OCI-LY7 (cell line): ENCODE data around the gene CHST11. TPM values are rescaled to one million over a fixed set of nuclear protein-coding genes. Genes with fewer than 3 reads are reported as not detected.

ENCODE experiments used
- BruUV-seq: library from RNA; stranded (reverse); fragments of 400-500 nt; replicated peaks from 2 replicates; lab custom pipeline; 2021; lab: Mats Ljungman, UMichigan
- CTCF ChIA-PET: fragments of 300-600 bp; sonication (Branson Sonifier 250); formaldehyde crosslinking; loops from one replicate; lab custom pipeline; 2022; ENCODE audit warnings: antibody characterized with exemption; ENCODE audit not compliant: unreplicated experiment; lab: Charles Lee
- POLR2A ChIA-PET: fragments of 300-600 bp; sonication (Branson Sonifier 250); formaldehyde crosslinking; loops from one replicate; lab custom pipeline; 2022; ENCODE audit warnings: antibody characterized with exemption; lab: Charles Lee
- DNase-seq: peaks from one replicate; pipeline ENCODE4 v3.0.0-alpha.2; 2015; ENCODE audit warnings: low spot score
- H2AFZ ChIP-seq: fragments of 200-600 bp; sonication (generic), shearing (Covaris generic); 2 replicates; pipeline ENCODE4 v1.6.1; 2014; ENCODE audit warnings: mild to moderate bottlenecking, antibody characterized with exemption, low read length, moderate library complexity
- H3K27ac ChIP-seq: fragments of 200-600 bp; sonication (generic); 2 replicates; pipeline ENCODE4 v1.5.1; 2014; ENCODE audit warnings: mixed run types, low read depth, mild to moderate bottlenecking, moderate library complexity, low read length, inconsistent platforms; ENCODE audit not compliant: poor library complexity, severe bottlenecking
- H3K36me3 ChIP-seq: fragments of 200-600 bp; sonication (generic); 2 replicates; pipeline ENCODE4 v1.6.1; 2014; ENCODE audit warnings: mild to moderate bottlenecking, antibody characterized with exemption, low read length, moderate library complexity, mixed read lengths; ENCODE audit not compliant: insufficient read depth
- H3K4me1 ChIP-seq: fragments of 200-600 bp; sonication (generic); 2 replicates; pipeline ENCODE4 v1.5.1; 2014; ENCODE audit warnings: mild to moderate bottlenecking, low read length; ENCODE audit not compliant: insufficient read depth, poor library complexity, severe bottlenecking
- H3K4me2 ChIP-seq: fragments of 200-600 bp; sonication (generic); 2 replicates; pipeline ENCODE4 v1.6.1; 2014; ENCODE audit warnings: mild to moderate bottlenecking, low read length
- H3K4me3 ChIP-seq: fragments of 200-600 bp; sonication (generic); 2 replicates; pipeline ENCODE4 v1.5.1; 2014; ENCODE audit warnings: mild to moderate bottlenecking, low read depth, low read length; ENCODE audit not compliant: poor library complexity, severe bottlenecking
- H3K79me2 ChIP-seq: fragments of 200-600 bp; sonication (generic); 2 replicates; pipeline ENCODE4 v1.6.1; 2016; ENCODE audit warnings: low read depth, mild to moderate bottlenecking, low read length, moderate library complexity, mixed read lengths; ENCODE audit not compliant: insufficient read depth
- H3K9me2 ChIP-seq: fragments of 200-600 bp; sonication (generic); 2 replicates; pipeline ENCODE4 v1.6.1; 2016; ENCODE audit warnings: mild to moderate bottlenecking, low read length, mixed read lengths; ENCODE audit not compliant: insufficient read depth
- H3K9me3 ChIP-seq: fragments of 200-600 bp; sonication (generic); 2 replicates; pipeline ENCODE4 v1.6.1; 2014; ENCODE audit warnings: mild to moderate bottlenecking, mixed run types, low read length, mixed read lengths
- H4K20me1 ChIP-seq: fragments of 200-600 bp; sonication (generic); 2 replicates; pipeline ENCODE4 v1.6.1; 2014; ENCODE audit warnings: mild to moderate bottlenecking, antibody characterized with exemption, low read length, moderate library complexity, mixed read lengths; ENCODE audit not compliant: insufficient read depth
- EZH2phosphoT487 ChIP-seq: fragments of 200-600 bp; sonication (generic); IDR thresholded peaks from 2 replicates; pipeline ENCODE4 v1.6.1; 2018; ENCODE audit warnings: low read depth, borderline replicate concordance, mild to moderate bottlenecking, mixed run types, antibody characterized with exemption, low read length, moderate library complexity, mixed read lengths
- intact Hi-C: fragments of 100-400 bp; cut with micrococcal nuclease; formaldehyde crosslinking; loops from one replicate; pipeline ENCODE4 v1.10.0; 2022; ENCODE audit not compliant: unreplicated experiment
- total RNA-seq, 2 experiments: library from RNA; depleted of rRNA in 1 of 2; stranded (reverse); fragments of >200 nt in 1 of 2; shearing (Covaris generic) in 1 of 2; gene quantifications; 2 replicates each; pipeline ENCODE4 v1.2.3, GENCODE V29; 2014 to 2022
- TF ChIP-seq, protein P1 (sequence below): fragments of 200-600 bp; sonication (generic); conservative IDR thresholded peaks from 2 replicates; pipeline ENCODE4 v1.5.1; 2014; ENCODE audit warnings: mild to moderate bottlenecking, antibody characterized with exemption, low read length, moderate library complexity, mixed read lengths

Gene CHST11
- total RNA-seq, 2 experiments from 2014 or later = 15.2 to 41.6 TPM

DNA sequence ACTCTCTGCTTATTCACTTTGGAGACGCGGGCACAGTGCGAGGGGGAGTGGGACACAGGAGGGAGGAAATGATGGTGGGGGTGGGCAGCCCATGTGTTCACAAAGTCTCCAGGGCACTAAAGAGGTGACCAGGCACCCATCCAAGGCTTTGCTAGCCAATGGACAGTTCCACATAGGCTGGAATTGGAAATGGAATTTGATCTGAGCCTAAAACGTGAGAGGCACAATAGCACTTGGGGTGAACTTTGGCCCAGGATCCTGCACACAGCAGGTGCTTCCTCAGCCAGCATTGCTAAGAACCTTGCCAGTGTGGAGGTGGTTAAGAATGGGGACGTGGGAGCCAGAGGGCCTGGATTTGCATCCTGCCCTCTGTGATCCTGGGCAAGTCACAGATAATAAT, 193.8 kb downstream of the CHST11 start:
- H3K79me2 ChIP-seq = no peaks in the 10 kb centered on the region

DNA sequence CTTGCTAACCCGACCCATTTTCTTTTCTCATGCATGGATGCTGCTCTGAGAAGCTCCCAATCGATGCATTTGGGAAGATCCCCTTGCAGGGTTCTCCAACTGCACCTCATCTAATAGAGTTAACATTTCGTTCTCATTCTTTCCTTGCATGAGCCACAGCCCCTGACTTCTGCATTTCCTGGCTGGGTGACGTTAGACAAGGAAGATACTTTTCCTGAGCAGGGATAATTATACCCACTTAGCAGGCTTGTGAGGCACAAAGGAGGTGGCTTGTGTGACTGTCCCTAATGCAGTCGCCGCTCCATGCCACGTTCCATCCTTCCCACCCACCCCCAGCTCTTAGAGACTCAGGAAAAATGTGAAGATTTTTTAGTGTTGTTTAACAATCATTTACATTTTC, 195.1 kb downstream of the CHST11 start:
- BruUV-seq = no TSS peak
- intact Hi-C loops = no loop called here

More for the DNA sequence above, 193.8 kb downstream of the CHST11 start:
- Histone ChIP-seq H3K4me1 (no peaks in the 10 kb centered on the region), H3K9me3 (no peaks in the 10 kb centered on the region), H3K4me2 (no peak overlapping the region), H3K36me3 (peaks cover 12% of the 10 kb centered on the region), H4K20me1 (no peaks in the 10 kb centered on the region), H3K4me3 (no peak overlapping the region), H3K9me2 (no peaks in the 10 kb centered on the region), H2AFZ (no peak overlapping the region), H3K27ac (no peak overlapping the region)
- ChIA-PET CTCF (no interaction called here), POLR2A (no interaction called here)
- intact Hi-C loops = no loop called here
- BruUV-seq = no TSS peak
- TF ChIP-seq EZH2phosphoT487 = no peak
- TF ChIP-seq, protein P1, sequence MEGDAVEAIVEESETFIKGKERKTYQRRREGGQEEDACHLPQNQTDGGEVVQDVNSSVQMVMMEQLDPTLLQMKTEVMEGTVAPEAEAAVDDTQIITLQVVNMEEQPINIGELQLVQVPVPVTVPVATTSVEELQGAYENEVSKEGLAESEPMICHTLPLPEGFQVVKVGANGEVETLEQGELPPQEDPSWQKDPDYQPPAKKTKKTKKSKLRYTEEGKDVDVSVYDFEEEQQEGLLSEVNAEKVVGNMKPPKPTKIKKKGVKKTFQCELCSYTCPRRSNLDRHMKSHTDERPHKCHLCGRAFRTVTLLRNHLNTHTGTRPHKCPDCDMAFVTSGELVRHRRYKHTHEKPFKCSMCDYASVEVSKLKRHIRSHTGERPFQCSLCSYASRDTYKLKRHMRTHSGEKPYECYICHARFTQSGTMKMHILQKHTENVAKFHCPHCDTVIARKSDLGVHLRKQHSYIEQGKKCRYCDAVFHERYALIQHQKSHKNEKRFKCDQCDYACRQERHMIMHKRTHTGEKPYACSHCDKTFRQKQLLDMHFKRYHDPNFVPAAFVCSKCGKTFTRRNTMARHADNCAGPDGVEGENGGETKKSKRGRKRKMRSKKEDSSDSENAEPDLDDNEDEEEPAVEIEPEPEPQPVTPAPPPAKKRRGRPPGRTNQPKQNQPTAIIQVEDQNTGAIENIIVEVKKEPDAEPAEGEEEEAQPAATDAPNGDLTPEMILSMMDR = no peak
- DNase-seq = no peak

DNA sequence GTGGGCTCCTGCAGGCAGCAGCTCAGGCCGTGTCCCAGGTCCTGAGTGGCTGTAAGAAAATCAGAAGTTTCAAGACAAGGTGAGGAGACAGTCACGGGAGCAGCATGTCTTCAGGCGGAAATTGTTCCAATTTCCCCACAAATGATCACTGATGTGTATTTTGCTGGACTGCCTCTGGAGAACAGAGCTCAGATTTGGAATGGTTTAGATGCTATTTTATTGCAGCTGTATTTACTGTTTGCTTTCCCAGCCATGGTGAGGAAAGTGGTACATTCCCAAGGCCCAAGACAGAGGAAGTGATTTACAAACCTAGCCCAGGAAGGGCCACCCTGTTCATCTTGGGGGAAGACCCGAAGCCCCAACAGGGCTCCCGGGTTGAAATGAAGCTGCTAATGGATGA, 195.6 kb downstream of the CHST11 start:
- BruUV-seq = no TSS peak
- POLR2A ChIA-PET = interaction anchor here (0.9 to 1.0 kb wide), 2 partner anchors 15 to 179 kb away, joined by 3 read pairs; no protein-coding TSS in a partner anchor

More for the DNA sequence above, 195.1 kb downstream of the CHST11 start:
- Histone ChIP-seq H3K9me3 (no peaks in the 10 kb centered on the region), H3K4me2 (no peak overlapping the region), H4K20me1 (no peaks in the 10 kb centered on the region), H3K36me3 (peaks cover 10% of the 10 kb centered on the region), H2AFZ (no peak overlapping the region), H3K9me2 (no peaks in the 10 kb centered on the region), H3K4me1 (no peaks in the 10 kb centered on the region), H3K79me2 (no peaks in the 10 kb centered on the region), H3K27ac (no peak overlapping the region), H3K4me3 (no peak overlapping the region)
- DNase-seq = no peak
- CTCF ChIA-PET = interaction anchor here (0.6 kb wide), 1 partner anchor 402 kb away, joined by 4 read pairs; no protein-coding TSS in a partner anchor
- TF ChIP-seq EZH2phosphoT487 = no peak
- TF ChIP-seq, protein P1 = no peak
- POLR2A ChIA-PET = interaction anchor here (0.9 to 1.0 kb wide), 2 partner anchors 15 to 179 kb away, joined by 3 read pairs; no protein-coding TSS in a partner anchor

More for the DNA sequence above, 195.6 kb downstream of the CHST11 start:
- H3K4me1 ChIP-seq = no peaks in the 10 kb centered on the region
- H3K9me2 ChIP-seq = no peaks in the 10 kb centered on the region
- H3K4me3 ChIP-seq = no peak overlapping the region
- H2AFZ ChIP-seq = no peak overlapping the region
- H3K9me3 ChIP-seq = no peaks in the 10 kb centered on the region
- H3K36me3 ChIP-seq = peaks cover 4% of the 10 kb centered on the region
- intact Hi-C loops = no loop called here
- no peaks in the 10 kb centered on the region for H4K20me1 ChIP-seq
- no peak overlapping the region for H3K27ac ChIP-seq
- CTCF ChIA-PET = interaction anchor here (0.6 kb wide), 1 partner anchor 401 kb away, joined by 4 read pairs; no protein-coding TSS in a partner anchor
- DNase-seq = no peak
- H3K79me2 ChIP-seq = no peaks in the 10 kb centered on the region
- H3K4me2 ChIP-seq = no peak overlapping the region
- no peak for TF ChIP-seq EZH2phosphoT487
- TF ChIP-seq, protein P1 = no peak
